ENCODE data around the gene DHX9. TPM values are rescaled to one million over a fixed set of nuclear protein-coding genes. Genes with fewer than 3 reads are reported as not detected.

Gene DHX9
- total RNA-seq, 1 experiment from 2014 or later, result 94.6 TPM

DNA sequence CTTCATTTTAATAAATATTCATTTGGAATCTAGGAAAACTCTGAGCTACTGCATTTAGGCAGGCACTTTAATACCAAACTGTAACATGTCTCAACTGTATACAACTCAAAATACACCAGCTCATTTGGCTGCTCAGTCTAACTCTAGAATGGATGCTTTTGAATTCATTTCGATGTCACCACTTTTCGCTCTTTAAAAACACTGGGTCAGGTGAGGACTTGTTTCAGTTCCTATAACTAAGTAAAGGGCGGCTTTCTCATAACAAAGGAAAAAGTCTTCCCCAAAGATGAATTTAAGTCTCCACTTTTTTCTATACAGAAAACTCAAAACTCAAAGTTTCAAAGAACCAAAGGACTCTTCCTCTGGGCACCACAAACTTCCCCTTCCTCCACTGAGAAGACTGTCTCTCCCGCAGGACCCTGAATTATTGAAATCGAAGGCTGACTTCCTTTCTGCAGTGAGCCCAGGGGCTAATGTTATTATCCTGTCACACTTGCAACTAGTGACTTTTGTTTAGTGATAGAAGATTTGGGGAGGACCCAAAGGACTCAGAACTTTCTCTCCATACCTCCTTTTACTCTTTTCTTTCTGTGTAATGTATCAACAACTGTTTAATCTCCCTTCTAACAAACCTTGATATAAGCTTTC, 9.7 kb upstream of the DHX9 start:
- Histone ChIP-seq H3K9me3 (ENCODE audit: low read length) (no peaks in the 10 kb centered on the region), H4K20me1 (ENCODE audit: insufficient read depth, low read depth, low read length) (no peaks in the 10 kb centered on the region), H3K36me3 (ENCODE audit: insufficient read depth, low read length) (no peaks in the 10 kb centered on the region), H3K27me3 (ENCODE audit: low read length) (no peaks in the 10 kb centered on the region), H3K27ac (ENCODE audit: low read length) (no peak overlapping the region), H3K79me2 (ENCODE audit: low read length) (no peaks in the 10 kb centered on the region), H3K4me2 (ENCODE audit: low read depth, low read length, poor library complexity, severe bottlenecking) (no peak overlapping the region), H3K4me1 (ENCODE audit: low read length) (no peaks in the 10 kb centered on the region), H3K9me2 (replicated peaks; ENCODE audit: insufficient read depth, low read length) (no peaks in the 10 kb centered on the region), H3K4me3 (ENCODE audit: low read length) (no peak overlapping the region), H3K9ac (ENCODE audit: low read length) (no peak overlapping the region), H2AFZ (ENCODE audit: low read length) (no peak overlapping the region)
- DNase-seq, result no peak

DNA sequence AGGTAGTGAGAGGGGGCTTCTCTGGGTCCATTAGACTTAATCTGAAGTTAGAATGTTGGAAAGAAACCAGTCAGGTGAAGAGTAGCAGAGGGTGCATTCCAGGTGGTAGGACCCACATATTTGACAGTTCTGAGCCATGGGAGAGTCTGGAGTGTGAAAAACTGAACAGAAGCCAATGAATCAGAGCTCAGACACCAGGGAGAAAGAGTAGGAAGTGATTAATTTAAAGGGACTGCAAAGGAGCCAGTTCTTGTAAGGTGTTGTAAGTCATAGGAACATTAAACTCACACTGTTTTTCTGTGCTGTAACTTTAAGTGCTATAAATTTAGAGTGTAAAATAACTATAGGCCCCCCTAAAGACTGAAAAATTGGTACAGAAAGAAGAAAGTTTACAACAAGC, 5.9 kb upstream of the DHX9 start:
- Histone ChIP-seq H2AFZ (ENCODE audit: low read length) (no peak overlapping the region), H3K4me2 (ENCODE audit: low read depth, low read length, poor library complexity, severe bottlenecking) (no peak overlapping the region), H3K9ac (ENCODE audit: low read length) (no peak overlapping the region), H3K9me2 (replicated peaks; ENCODE audit: insufficient read depth, low read length) (no peaks in the 10 kb centered on the region), H3K79me2 (ENCODE audit: low read length) (no peaks in the 10 kb centered on the region), H3K4me1 (ENCODE audit: low read length) (peaks cover under 1% of the 10 kb centered on the region; the same call in 1 of the 2 replicates), H4K20me1 (ENCODE audit: insufficient read depth, low read depth, low read length) (no peaks in the 10 kb centered on the region), H3K27ac (ENCODE audit: low read length) (no peak overlapping the region), H3K27me3 (ENCODE audit: low read length) (no peaks in the 10 kb centered on the region), H3K36me3 (ENCODE audit: insufficient read depth, low read length) (no peaks in the 10 kb centered on the region), H3K4me3 (ENCODE audit: low read length) (no peak overlapping the region), H3K9me3 (ENCODE audit: low read length) (no peaks in the 10 kb centered on the region)
- DNase-seq, result no peak

DNA sequence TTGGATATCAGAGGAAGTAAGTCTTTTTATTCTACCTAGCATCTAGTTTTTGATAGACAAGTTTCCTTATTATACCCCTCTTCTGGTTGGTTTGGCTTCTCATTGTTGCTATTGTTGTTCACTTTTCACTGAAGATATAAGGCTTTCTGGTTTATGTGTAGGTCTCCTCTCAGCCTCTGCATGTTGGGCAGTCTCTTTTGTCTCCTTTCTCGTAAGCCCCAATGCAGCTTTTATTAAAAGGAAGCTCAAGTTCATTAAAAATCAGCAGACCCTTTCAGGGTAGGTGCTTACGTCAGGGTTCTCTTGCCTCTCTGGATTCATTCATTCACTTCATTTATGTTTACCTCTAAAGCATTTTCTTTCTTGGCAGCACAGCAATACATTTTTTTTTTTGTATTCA, 4.8 kb upstream of the DHX9 start:
- H3K4me2 ChIP-seq (ENCODE audit: low read depth, low read length, poor library complexity, severe bottlenecking), result no peak overlapping the region
- no peaks in the 10 kb centered on the region for H3K27me3 ChIP-seq (ENCODE audit: low read length)
- H3K27ac ChIP-seq (ENCODE audit: low read length), result no peak overlapping the region
- no peaks in the 10 kb centered on the region for H4K20me1 ChIP-seq (ENCODE audit: insufficient read depth, low read depth, low read length)
- H2AFZ ChIP-seq (ENCODE audit: low read length), result no peak overlapping the region
- H3K79me2 ChIP-seq (ENCODE audit: low read length), result peaks cover 2% of the 10 kb centered on the region; the same call in 1 of the 2 replicates
- H3K4me3 ChIP-seq (ENCODE audit: low read length), result no peak overlapping the region
- H3K4me1 ChIP-seq (ENCODE audit: low read length), result peaks cover 8% of the 10 kb centered on the region
- no peaks in the 10 kb centered on the region for H3K36me3 ChIP-seq (ENCODE audit: insufficient read depth, low read length)
- no peak overlapping the region for H3K9ac ChIP-seq (ENCODE audit: low read length)
- H3K9me2 ChIP-seq (replicated peaks; ENCODE audit: insufficient read depth, low read length), result no peaks in the 10 kb centered on the region
- H3K9me3 ChIP-seq (ENCODE audit: low read length), result no peaks in the 10 kb centered on the region
- no peak for DNase-seq

DNA sequence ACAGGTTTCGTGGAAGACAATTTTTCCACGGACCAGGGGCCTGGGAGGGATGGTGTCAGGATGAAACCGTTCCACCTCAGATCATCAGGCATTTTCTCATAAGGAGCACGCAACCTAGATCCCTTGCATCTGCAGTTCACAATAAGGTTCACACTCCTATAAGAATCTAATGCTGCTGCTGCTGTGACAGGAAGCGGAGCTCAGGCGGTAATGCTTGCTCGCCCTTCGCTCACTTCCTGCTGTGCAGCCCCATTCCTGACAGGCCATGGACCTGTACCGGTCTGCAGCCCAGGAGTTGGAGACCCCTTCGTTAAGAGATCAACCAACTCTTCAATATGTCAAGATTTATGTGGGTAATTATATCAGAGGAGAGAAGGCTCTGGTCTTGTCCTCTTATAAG, 3.3 kb upstream of the DHX9 start:
- peaks cover 5% of the 10 kb centered on the region; the same call in 1 of the 2 replicates for H3K36me3 ChIP-seq (ENCODE audit: insufficient read depth, low read length)
- H3K9me3 ChIP-seq (ENCODE audit: low read length), result no peaks in the 10 kb centered on the region
- H3K9ac ChIP-seq (ENCODE audit: low read length), result no peak overlapping the region
- no peak overlapping the region for H3K4me2 ChIP-seq (ENCODE audit: low read depth, low read length, poor library complexity, severe bottlenecking)
- no peak overlapping the region for H3K27ac ChIP-seq (ENCODE audit: low read length)
- peaks cover 12% of the 10 kb centered on the region for H3K4me1 ChIP-seq (ENCODE audit: low read length)
- H3K4me3 ChIP-seq (ENCODE audit: low read length), result no peak overlapping the region
- H3K27me3 ChIP-seq (ENCODE audit: low read length), result no peaks in the 10 kb centered on the region
- H4K20me1 ChIP-seq (ENCODE audit: insufficient read depth, low read depth, low read length), result peaks cover 12% of the 10 kb centered on the region
- no peak overlapping the region for H2AFZ ChIP-seq (ENCODE audit: low read length)
- no peaks in the 10 kb centered on the region for H3K9me2 ChIP-seq (replicated peaks; ENCODE audit: insufficient read depth, low read length)
- H3K79me2 ChIP-seq (ENCODE audit: low read length), result peaks cover 16% of the 10 kb centered on the region
- DNase-seq, result no peak

DNA sequence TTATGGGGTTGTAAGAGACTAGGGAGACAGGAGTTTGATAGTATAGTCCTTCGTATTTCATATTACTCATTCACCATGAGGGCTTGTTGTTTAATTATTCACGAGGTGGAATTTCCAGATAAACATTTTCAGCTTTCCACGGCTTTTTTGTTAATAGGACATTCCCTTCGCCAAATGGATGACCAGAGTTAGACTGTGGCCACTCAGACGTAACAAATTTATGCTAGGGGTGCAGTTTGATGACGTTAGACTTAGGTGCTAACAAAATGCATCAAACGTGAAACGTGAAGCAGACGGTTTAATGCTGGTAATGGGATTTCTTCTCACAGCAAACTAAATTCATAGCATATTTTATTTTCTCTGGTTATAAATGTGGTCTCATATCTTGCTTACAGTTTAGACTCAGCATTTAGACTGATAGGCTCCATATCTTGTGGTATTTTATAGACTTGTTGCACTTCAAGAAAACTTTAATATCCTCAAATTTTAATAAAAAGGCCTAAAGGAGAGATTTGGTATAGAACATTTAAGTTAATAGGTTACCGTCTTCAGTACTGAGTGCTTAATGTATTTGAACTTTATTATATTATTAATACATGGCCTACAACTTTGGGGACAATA, 2.3 kb downstream of the DHX9 start:
- peak overlapping the region; percentile 88 for H3K4me3 ChIP-seq (ENCODE audit: low read length)
- peaks cover 56% of the 10 kb centered on the region for H3K36me3 ChIP-seq (ENCODE audit: insufficient read depth, low read length)
- no peaks in the 10 kb centered on the region for H3K9me3 ChIP-seq (ENCODE audit: low read length)
- H3K27me3 ChIP-seq (ENCODE audit: low read length), result no peaks in the 10 kb centered on the region
- H4K20me1 ChIP-seq (ENCODE audit: insufficient read depth, low read depth, low read length), result peaks cover 59% of the 10 kb centered on the region
- peak overlapping the region; percentile 98 for H3K4me2 ChIP-seq (ENCODE audit: low read depth, low read length, poor library complexity, severe bottlenecking)
- H3K4me1 ChIP-seq (ENCODE audit: low read length), result peaks cover 32% of the 10 kb centered on the region
- H2AFZ ChIP-seq (ENCODE audit: low read length), result no peak overlapping the region
- H3K9ac ChIP-seq (ENCODE audit: low read length), result peak overlapping the region; percentile 90
- H3K27ac ChIP-seq (ENCODE audit: low read length), result peak overlapping the region; percentile 90; the same call in 1 of the 2 replicates
- DNase-seq, result peak; percentile 45
- H3K79me2 ChIP-seq (ENCODE audit: low read length), result peaks cover 73% of the 10 kb centered on the region
- no peaks in the 10 kb centered on the region for H3K9me2 ChIP-seq (replicated peaks; ENCODE audit: insufficient read depth, low read length)

DNA sequence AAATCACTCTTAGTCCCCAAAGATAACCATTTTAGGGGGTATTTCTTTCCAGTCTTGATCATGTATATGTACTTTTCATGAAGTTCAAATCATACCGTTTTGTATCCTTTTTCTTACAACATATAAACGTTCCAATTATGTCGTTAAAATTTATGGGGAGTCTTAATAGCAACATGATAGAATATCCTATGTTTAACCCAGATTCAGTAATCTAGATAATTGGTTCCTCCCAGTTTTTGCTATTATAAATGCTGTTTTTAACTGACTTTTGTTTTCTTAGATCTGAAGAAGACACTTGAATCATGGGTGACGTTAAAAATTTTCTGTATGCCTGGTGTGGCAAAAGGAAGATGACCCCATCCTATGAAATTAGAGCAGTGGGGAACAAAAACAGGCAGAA, 3.1 kb downstream of the DHX9 start:
- H3K9ac ChIP-seq (ENCODE audit: low read length), result no peak overlapping the region
- peaks cover 32% of the 10 kb centered on the region for H3K4me1 ChIP-seq (ENCODE audit: low read length)

DNA sequence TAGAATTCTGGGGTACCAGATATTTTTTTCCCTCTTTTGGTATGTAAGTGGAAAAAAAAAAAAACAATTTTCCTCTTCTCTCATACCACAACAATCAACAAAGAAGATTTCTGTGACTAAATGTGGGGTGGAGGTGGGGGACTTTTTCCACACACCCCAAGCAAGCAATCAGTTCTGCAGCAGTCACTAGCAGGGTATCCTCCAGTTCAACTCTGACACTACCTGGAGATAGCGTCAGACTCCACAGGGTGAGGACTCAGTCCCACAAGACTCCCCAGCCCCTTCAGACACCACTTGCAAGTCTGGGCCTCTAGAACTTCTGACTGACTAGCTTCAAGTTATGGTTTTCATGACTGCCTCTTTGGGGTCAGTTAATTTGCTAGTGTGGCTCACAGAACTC, 6.2 kb downstream of the DHX9 start:
- H3K9ac ChIP-seq (ENCODE audit: low read length), result no peak overlapping the region
- H3K9me2 ChIP-seq (replicated peaks; ENCODE audit: insufficient read depth, low read length), result no peaks in the 10 kb centered on the region
- peaks cover 93% of the 10 kb centered on the region for H3K36me3 ChIP-seq (ENCODE audit: insufficient read depth, low read length)
- peaks cover 83% of the 10 kb centered on the region for H4K20me1 ChIP-seq (ENCODE audit: insufficient read depth, low read depth, low read length)
- no peak overlapping the region for H3K4me2 ChIP-seq (ENCODE audit: low read depth, low read length, poor library complexity, severe bottlenecking)
- peaks cover 25% of the 10 kb centered on the region for H3K4me1 ChIP-seq (ENCODE audit: low read length)
- no peak overlapping the region for H3K4me3 ChIP-seq (ENCODE audit: low read length)
- no peaks in the 10 kb centered on the region for H3K27me3 ChIP-seq (ENCODE audit: low read length)
- H3K79me2 ChIP-seq (ENCODE audit: low read length), result peaks cover 100% of the 10 kb centered on the region
- no peaks in the 10 kb centered on the region for H3K9me3 ChIP-seq (ENCODE audit: low read length)
- no peak for DNase-seq
- H2AFZ ChIP-seq (ENCODE audit: low read length), result no peak overlapping the region
- no peak overlapping the region for H3K27ac ChIP-seq (ENCODE audit: low read length)

More for the DNA sequence above, 3.1 kb downstream of the DHX9 start:
- no peak for DNase-seq
- H4K20me1 ChIP-seq (ENCODE audit: insufficient read depth, low read depth, low read length), result peaks cover 67% of the 10 kb centered on the region
- peaks cover 81% of the 10 kb centered on the region for H3K79me2 ChIP-seq (ENCODE audit: low read length)
- H3K36me3 ChIP-seq (ENCODE audit: insufficient read depth, low read length), result peaks cover 64% of the 10 kb centered on the region
- no peaks in the 10 kb centered on the region for H3K9me3 ChIP-seq (ENCODE audit: low read length)
- H2AFZ ChIP-seq (ENCODE audit: low read length), result no peak overlapping the region
- H3K4me2 ChIP-seq (ENCODE audit: low read depth, low read length, poor library complexity, severe bottlenecking), result peak overlapping the region; percentile 98
- H3K9me2 ChIP-seq (replicated peaks; ENCODE audit: insufficient read depth, low read length), result no peaks in the 10 kb centered on the region
- no peak overlapping the region for H3K27ac ChIP-seq (ENCODE audit: low read length)
- no peaks in the 10 kb centered on the region for H3K27me3 ChIP-seq (ENCODE audit: low read length)
- H3K4me3 ChIP-seq (ENCODE audit: low read length), result peak overlapping the region; percentile 88; the same call in 1 of the 2 replicates

DNA sequence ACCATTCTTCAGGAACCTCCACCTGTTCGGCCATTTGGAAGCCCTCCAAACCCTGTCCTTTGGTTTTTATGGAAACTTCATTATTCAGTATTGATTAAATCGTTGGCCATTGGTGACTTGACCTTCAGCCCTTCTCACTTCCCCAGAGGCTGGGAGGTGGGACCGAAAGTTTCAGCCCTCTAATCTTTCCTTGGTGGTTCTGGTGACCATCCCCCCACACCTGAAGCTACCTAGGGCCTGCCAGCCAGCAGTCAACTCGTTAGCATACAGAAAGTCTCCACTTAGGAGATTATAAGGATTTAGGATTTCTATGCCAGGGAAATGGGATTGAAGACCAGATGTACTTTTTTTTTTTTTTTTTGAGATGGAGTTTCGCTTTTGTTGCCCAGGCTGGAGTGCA, 6.7 kb downstream of the DHX9 start:
- Histone ChIP-seq H2AFZ (ENCODE audit: low read length) (no peak overlapping the region), H3K27ac (ENCODE audit: low read length) (no peak overlapping the region), H3K36me3 (ENCODE audit: insufficient read depth, low read length) (peaks cover 94% of the 10 kb centered on the region), H3K27me3 (ENCODE audit: low read length) (no peaks in the 10 kb centered on the region), H3K79me2 (ENCODE audit: low read length) (peaks cover 100% of the 10 kb centered on the region), H3K4me1 (ENCODE audit: low read length) (peaks cover 20% of the 10 kb centered on the region), H3K9me3 (ENCODE audit: low read length) (no peaks in the 10 kb centered on the region), H3K4me3 (ENCODE audit: low read length) (no peak overlapping the region), H3K4me2 (ENCODE audit: low read depth, low read length, poor library complexity, severe bottlenecking) (no peak overlapping the region), H4K20me1 (ENCODE audit: insufficient read depth, low read depth, low read length) (peaks cover 83% of the 10 kb centered on the region), H3K9ac (ENCODE audit: low read length) (no peak overlapping the region), H3K9me2 (replicated peaks; ENCODE audit: insufficient read depth, low read length) (no peaks in the 10 kb centered on the region)
- DNase-seq, result no peak

Data from Karpas-422 (cell line).